Fibroblast of pulmonary artery (primary cell): ENCODE data around the gene ACVR1.

ENCODE experiments used
- DNase-seq: peaks from one replicate; pipeline ENCODE4 v3.0.0-alpha.2; 2010; ENCODE audit warnings: low read depth
- H3K4me3 ChIP-seq: replicated peaks from 2 replicates; pipeline ENCODE4 v1.5.1; 2011; ENCODE audit warnings: low read depth, mild to moderate bottlenecking, control low read depth, low read length, moderate library complexity
- CTCF ChIP-seq: IDR thresholded peaks from 2 replicates; pipeline ENCODE4 v1.5.1; 2011; ENCODE audit warnings: mild to moderate bottlenecking, control low read depth, low read length, inconsistent platforms; ENCODE audit errors: missing control alignments

Gene ACVR1

GRCh38 chr2:157748371-157749142 lies 127.6 kb downstream of the ACVR1 start:
- no peak for TF ChIP-seq CTCF
- H3K4me3 ChIP-seq, result no peak overlapping the region
- no peak for DNase-seq

DNA sequence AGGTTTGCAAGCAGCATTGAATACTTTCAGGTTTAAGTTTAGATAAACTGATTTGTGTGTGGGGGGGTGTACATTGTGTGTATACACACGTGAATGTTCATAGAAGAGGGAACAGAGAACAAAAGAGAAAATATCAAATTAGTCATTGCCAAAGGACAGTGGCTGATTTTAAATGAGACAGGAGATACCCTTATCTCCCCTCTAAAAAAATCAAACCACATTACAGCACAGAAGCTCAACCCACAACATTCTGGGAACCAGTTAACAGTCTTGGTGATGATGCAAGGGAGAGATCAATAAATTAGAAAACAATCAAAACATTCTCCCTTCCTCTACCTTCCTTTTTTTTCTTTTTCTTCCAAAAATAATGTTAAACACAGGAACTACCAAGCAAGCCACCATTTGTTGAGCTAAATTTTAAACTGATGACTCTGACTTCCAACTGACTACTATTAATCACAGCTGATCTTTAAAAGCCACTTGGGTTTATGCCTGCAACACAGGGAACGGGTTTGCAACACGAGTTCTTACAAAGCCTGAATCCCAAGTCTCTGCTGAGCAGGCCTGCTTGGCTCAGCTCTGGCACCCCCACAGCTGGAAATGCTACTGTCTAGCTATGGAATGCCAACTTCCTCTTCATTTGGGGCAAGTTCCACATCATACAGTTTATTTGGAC lies 128.3 kb downstream of the ACVR1 start:
- peak; percentile 61 for DNase-seq
- no peak overlapping the region for H3K4me3 ChIP-seq
- TF ChIP-seq CTCF, result no peak

GRCh38 chr2:157747280-157747679 lies 128.8 kb downstream of the ACVR1 start:
- H3K4me3 ChIP-seq, result no peak overlapping the region
- no peak for DNase-seq
- TF ChIP-seq CTCF, result no peak

- peak; percentile 75 for DNase-seq
- TF ChIP-seq CTCF, result no peak
- no peak overlapping the region for H3K4me3 ChIP-seq
Measured at GRCh38 chr2:157746234-157746950, 129.7 kb downstream of the ACVR1 start.

DNA sequence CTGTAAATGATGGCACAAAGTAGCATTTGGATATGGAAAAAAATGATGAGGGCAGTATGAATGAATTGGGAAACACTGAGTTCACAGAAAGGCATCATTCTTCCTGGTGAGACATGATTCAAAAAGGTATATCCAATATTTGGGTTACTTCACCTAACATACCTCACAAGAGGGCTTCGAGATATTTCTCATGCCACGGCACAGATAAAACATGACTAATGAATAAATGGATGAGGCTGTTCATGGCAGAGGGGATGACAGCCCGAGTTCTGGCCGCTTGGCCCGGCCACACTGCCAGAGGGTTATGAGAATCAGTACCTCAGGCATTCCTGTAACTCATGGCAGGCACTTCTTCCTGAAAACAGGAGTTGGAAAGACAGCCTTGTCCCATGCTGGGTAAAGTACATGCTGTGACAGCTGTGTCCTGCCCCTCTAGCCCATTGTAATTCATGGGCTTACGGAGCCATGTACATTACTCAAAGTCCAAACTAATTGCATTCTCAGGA lies 131.5 kb downstream of the ACVR1 start:
- H3K4me3 ChIP-seq, result no peak overlapping the region
- TF ChIP-seq CTCF, result no peak
- no peak for DNase-seq

- DNase-seq, result no peak
- TF ChIP-seq CTCF, result no peak
- no peak overlapping the region for H3K4me3 ChIP-seq
Measured at GRCh38 chr2:157743051-157743450, 133.1 kb downstream of the ACVR1 start.
